NCI-H187 (cell line): Measurements from ENCODE around the gene SEPTIN7.

Source experiments
- DNase-seq, 2 experiments: peaks; one replicate each; lab custom pipeline; 2025; lab: John Stamatoyannopoulos, UW

The SEPTIN7 gene

DNA sequence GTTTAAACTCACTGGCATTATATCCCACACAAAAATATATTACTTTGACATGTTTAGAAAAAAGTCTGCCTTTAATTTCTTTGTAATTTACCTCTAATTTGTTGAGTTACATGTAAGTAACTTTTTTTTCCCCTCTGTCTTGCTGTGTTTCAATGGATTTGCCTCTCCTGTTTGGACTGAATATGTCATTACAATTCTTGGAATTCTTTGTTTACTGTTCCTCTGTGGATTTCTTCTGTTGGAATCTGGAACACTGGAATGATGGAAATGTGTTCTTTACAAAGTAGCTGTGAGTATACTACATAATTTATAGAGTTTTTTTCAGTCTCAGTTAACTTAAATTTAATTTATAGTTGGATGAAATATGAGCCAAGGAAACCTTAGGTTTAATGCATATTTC, 30.4 kb downstream of the SEPTIN7 start:
- no peak for DNase-seq

- no peak for DNase-seq
Observed at GRCh38 chr7:35839860-35840854, 39.3 kb downstream of the SEPTIN7 start.

DNA sequence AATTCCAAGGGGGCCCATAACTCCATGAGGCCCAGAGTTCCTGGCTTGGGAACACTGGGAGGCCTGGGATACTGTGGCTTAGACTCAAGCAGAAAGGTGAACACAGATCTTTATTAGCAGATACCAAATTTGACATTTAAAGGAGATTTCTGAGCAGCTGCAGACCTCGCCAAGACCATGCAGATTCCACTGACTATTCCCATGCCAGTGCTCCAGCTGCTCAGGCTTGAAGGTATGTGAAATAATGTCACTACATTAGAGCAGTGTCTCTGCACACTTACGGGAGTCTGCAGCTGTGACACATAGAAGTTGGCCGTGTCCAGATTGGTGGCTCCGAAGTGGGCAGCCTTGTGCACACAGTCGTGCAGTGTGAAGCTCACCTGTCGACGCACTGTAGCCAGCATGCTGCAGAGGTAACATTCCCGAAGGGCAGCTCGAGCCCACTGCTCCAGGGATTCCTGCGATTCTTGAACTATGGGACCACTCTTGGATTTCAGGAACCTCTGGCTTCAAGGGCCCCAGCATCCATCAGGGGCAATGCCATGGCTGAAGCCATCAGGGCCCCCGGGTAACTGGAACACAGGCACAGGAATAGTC, 46.1 kb downstream of the SEPTIN7 start:
- DNase-seq = no peak

DNA sequence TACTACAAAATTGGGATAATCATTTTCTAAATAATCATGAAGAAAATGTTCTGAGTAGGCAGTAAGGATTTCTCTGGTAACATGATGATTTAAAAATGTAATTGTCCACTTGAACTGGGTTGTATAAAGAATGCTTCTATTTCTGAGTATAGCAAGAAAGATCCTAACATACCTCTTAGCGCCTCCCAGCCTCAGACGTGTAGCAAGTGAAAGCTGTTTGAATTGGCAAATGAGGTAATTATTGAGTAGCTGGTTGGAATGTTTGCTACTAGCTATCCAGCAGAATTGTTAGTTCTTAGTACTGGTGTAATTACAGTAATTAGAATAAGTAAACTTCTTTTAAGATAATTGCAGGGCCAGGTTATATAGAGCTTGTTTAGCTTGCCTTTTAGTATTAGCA, 47.9 kb downstream of the SEPTIN7 start:
- DNase-seq = no peak

DNA sequence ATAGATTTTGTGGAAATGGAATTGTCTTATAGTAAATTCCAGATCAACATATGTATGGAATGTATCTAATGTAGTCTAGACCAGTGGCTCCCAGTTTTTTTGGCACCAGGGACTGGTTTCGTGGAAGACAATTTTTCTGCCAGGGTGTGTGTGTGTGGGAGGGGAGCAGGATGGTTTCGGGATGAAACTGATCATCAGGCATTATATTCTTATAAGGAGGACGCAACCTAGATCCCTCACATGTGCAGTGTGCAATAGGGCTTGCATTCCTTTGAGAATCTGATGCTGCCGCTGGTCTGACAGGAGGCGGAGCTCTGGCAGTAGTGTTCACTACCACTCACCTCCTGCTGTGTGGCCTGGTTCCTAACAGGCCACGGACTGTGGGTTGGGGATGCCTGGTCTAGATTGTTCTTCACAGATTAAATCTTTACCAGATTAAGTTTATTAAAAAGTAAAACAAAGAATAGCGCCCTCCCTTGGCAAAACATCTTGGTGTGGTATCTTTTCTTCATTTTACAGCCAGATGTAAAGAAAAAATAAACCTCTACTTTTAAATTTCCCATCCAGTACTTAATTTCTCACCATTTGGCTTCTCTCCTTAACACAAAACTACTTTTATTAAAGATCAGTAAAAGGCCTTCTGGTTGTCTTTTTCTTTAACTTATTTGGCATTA, 48.4 kb downstream of the SEPTIN7 start:
- no peak for DNase-seq

DNA sequence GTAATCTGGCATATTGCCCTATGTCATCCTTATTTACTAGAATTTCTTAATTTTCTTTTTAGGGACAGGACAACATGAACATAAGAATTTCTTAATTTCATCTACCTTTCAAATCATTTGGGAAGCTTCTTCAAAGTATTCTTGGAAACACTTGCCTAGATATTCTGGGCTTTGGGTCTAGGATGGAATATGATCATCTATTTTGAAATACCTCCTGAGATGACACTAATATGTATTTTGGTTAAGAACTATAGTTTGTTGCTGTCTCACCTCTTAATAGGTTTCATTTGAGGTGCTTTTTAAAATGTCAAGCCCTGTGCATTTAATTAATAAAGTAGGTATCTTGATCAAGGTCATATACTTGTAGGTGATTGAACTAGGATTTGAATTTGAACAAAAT, 49.1 kb downstream of the SEPTIN7 start:
- DNase-seq = no peak
